H1 (cell line): Measurements from ENCODE around the gene RNASE4.

Experiments
- CHD2 ChIP-seq: IDR thresholded peaks from 2 replicates; pipeline ENCODE4 v1.6.1; 2012; ENCODE audit warnings: low read length, improper control_type of control experiment
- CTCF ChIP-seq, 3 experiments: IDR thresholded peaks; 1 replicate in 2 of 3; 2 replicates in 1 of 3; pipeline versions ENCODE4 v1.5.1 to v1.6.1; 2011; ENCODE audit warnings: low read length in 3 of 3, mild to moderate bottlenecking in 3 of 3, inconsistent platforms in 2 of 3, low read depth in 1 of 3, moderate library complexity in 1 of 3; ENCODE audit not compliant: insufficient read depth in 1 of 3; ENCODE audit errors: control extremely low read depth in 1 of 3
- EGR1 ChIP-seq: IDR thresholded peaks from 2 replicates; pipeline ENCODE4 v1.6.1; 2011; ENCODE audit warnings: low read depth, low read length, borderline replicate concordance
- SIN3A ChIP-seq, 2 experiments: IDR thresholded peaks in 1 of 2; conservative IDR thresholded peaks in 1 of 2; 2 replicates each; pipeline ENCODE4 v1.6.1; 2011 to 2012; ENCODE audit warnings: low read length in 2 of 2, improper control_type of control experiment in 1 of 2, low read depth in 1 of 2, mild to moderate bottlenecking in 1 of 2
- TBP ChIP-seq: IDR thresholded peaks from 2 replicates; pipeline ENCODE4 v1.6.1; 2011; ENCODE audit warnings: low read depth, low read length, improper control_type of control experiment

GRCh38 chr14:20699931-20700330, 15.6 kb downstream of the RNASE4 start:
- TF ChIP-seq CHD2: no peak
- TF ChIP-seq EGR1: no peak
- no peak for TF ChIP-seq SIN3A (conservative IDR thresholded peaks at IDR 0.05 in 1 of 2, IDR thresholded peaks at IDR 0.05 in 1 of 2; ENCODE audit: low read depth in 1 of 2, low read length in 2 of 2)
- no peak for TF ChIP-seq TBP
- TF ChIP-seq CTCF (IDR thresholded peaks at IDR 0.05; ENCODE audit: control extremely low read depth in 1 of 3, insufficient read depth in 1 of 3, low read depth in 1 of 3, low read length in 3 of 3): no peak
